Stimulated activated CD8-positive, alpha-beta memory T cell treated with anti-CD3 and anti-CD28 coated beads, Interleukin-12 subunit alpha, Interleukin-12 subunit beta, amount 100 ng/mL, for 1 hour (primary cell): ENCODE measurements around the gene USP17L28.
"Not testable (repeated sequence)": the region's sequence is repeated elsewhere in the genome, so short reads cannot be mapped to it uniquely, and the experiment has no call there.

Source experiments
- DNase-seq: peaks from one replicate; pipeline ENCODE4 v3.0.0-alpha.2; 2020; ENCODE audit warnings: low read depth

Gene USP17L28, protein sequence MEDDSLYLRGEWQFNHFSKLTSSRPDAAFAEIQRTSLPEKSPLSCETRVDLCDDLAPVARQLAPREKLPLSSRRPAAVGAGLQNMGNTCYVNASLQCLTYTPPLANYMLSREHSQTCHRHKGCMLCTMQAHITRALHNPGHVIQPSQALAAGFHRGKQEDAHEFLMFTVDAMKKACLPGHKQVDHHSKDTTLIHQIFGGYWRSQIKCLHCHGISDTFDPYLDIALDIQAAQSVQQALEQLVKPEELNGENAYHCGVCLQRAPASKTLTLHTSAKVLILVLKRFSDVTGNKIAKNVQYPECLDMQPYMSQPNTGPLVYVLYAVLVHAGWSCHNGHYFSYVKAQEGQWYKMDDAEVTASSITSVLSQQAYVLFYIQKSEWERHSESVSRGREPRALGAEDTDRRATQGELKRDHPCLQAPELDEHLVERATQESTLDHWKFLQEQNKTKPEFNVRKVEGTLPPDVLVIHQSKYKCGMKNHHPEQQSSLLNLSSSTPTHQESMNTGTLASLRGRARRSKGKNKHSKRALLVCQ

DNA sequence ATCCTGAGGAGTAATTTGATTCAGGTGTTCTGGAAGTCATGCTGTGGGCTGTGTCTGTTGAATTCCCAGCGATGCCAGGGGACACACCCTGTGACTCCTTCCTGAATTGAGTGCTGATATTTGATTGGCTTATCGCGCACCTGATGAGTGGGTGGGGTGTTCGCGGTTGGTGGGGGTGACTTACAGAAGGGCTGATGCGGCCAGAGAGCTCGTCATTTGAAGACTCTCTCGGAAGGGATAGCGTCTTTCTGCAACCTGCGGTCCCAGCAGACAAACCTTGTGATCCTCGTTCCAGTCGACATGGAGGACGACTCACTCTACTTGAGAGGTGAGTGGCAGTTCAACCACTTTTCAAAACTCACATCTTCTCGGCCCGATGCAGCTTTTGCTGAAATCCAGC is at the start of gene USP17L28:
TSS of gene USP17L28 (plus strand) at position 301 of the 400 bp plus-strand sequence. CDS start at position 301, 0 bp downstream.
- not testable (repeated sequence) for DNase-seq

GRCh38 chr4:9324191-9324590 is 24.5 kb upstream of the USP17L28 start:
- not testable (repeated sequence) for DNase-seq

- not testable (repeated sequence) for DNase-seq
These were observed 23.8 kb upstream of the USP17L28 start, which contains the start of gene USP17L24 for GRCh38 chr4:9324865-9325264. Gene USP17L24, plus strand, starts transcription at chr4:9325165. Its CDS starts 0 bp downstream, at chr4:9325165.

GRCh38 chr4:9329611-9330010 is 19.1 kb upstream of the USP17L28 start, which contains the start of gene USP17L25:
Gene USP17L25, plus strand, starts transcription at chr4:9329911. Its CDS starts 0 bp downstream, at chr4:9329911.
- DNase-seq: not testable (repeated sequence)

- not testable (repeated sequence) for DNase-seq
These were observed 14.3 kb upstream of the USP17L28 start, which contains the start of gene USP17L26 for GRCh38 chr4:9334358-9334757. Gene USP17L26, plus strand, starts transcription at chr4:9334658. Its CDS starts 0 bp downstream, at chr4:9334658.

DNA sequence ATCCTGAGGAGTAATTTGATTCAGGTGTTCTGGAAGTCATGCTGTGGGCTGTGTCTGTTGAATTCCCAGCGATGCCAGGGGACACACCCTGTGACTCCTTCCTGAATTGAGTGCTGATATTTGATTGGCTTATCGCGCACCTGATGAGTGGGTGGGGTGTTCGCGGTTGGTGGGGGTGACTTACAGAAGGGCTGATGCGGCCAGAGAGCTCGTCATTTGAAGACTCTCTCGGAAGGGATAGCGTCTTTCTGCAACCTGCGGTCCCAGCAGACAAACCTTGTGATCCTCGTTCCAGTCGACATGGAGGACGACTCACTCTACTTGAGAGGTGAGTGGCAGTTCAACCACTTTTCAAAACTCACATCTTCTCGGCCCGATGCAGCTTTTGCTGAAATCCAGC is 9.6 kb upstream of the USP17L28 start, which contains the start of gene USP17L5:
TSS of gene USP17L5 (plus strand) at position 301 of the 400 bp plus-strand sequence. CDS start at position 301, 0 bp downstream.
- not testable (repeated sequence) for DNase-seq

GRCh38 chr4:9343848-9344247 is 4.8 kb upstream of the USP17L28 start, which contains the start of gene USP17L27:
Gene USP17L27, plus strand, starts transcription at chr4:9344148. Its CDS starts 0 bp downstream, at chr4:9344148.
- not testable (repeated sequence) for DNase-seq

- DNase-seq: not testable (repeated sequence)
These were observed 2.2 kb downstream of the USP17L28 start for GRCh38 chr4:9350866-9351265.

DNA sequence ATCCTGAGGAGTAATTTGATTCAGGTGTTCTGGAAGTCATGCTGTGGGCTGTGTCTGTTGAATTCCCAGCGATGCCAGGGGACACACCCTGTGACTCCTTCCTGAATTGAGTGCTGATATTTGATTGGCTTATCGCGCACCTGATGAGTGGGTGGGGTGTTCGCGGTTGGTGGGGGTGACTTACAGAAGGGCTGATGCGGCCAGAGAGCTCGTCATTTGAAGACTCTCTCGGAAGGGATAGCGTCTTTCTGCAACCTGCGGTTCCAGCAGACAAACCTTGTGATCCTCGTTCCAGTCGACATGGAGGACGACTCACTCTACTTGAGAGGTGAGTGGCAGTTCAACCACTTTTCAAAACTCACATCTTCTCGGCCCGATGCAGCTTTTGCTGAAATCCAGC is 4.6 kb downstream of the USP17L28 start, which contains the start of gene USP17L29:
TSS of gene USP17L29 (plus strand) at position 301 of the 400 bp plus-strand sequence. CDS start at position 301, 0 bp downstream.
- DNase-seq: not testable (repeated sequence)

GRCh38 chr4:9362829-9363228 is 14.1 kb downstream of the USP17L28 start, which contains the start of gene USP17L30:
Gene USP17L30, plus strand, starts transcription at chr4:9363129. Its CDS starts 0 bp downstream, at chr4:9363129.
- not testable (repeated sequence) for DNase-seq

DNA sequence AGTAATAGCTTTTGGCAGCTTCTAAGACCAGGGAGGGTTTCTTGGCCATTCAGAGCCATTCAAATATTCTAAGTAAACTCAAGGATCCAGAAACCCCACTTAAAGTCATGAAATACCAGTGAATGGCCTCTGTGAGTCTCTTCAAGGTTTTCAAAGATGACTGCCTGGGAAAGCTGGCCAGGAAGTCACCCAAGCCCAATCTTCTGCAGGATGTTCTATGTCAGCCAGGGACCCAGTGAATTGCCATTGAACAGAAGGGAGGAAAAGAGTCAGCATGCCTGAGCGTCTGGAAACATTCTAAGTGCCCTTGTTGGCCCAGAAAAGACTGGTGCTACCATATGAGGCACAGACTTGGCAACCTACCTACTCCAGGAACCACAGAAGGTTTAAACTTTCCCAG is 31.2 kb downstream of the USP17L28 start:
- not testable (repeated sequence) for DNase-seq

DNA sequence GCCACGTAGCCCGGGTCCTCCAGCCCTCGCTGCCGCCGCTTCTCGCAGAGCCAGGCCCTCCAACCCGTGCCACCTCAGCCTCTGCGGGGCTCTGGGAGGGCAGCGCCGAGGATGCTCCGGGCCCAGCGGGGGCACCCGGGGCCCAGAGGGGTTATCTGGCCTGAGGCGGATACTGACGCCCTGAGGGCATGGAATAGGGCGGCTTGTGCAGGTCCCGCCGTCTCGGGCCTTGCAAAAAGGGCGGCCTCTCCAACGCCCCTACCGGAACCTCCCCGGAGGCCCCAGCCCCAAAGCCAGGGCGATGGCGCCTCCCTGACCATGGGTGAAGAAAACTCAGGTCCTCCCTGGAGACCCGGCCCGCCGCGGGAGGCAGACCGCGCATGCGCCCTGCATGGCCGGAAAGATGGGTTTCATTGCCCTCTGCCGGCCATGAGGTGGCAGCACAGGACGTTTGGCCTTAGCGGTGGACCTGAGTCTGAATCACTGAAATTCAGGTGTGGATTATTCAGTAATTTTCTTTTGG is 32.4 kb downstream of the USP17L28 start:
- DNase-seq: peak; percentile 26

- no peak for DNase-seq
These were observed 35.4 kb downstream of the USP17L28 start for GRCh38 chr4:9384126-9384525.

DNA sequence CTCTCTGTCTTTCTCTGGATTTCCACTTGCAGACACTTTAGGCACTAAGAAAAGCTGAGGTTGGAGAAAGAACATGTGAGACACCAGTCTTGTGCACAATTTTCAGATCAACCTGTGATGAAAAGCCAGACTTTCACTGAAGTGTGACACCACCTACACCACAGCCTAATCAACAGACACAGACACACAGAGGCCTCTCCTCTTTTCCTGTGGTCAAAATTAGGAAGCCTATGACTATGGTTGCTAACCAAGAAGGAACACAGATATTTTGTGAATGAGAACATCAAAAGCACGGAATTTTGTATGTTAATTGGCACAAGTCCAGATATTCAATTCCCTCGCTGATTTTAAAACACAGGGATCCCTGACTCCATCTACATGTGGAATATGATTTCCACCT is 40.3 kb downstream of the USP17L28 start:
- not testable (repeated sequence) for DNase-seq
